ENCODE data around the gene ASB2.

- TF ChIP-seq CTCF (conservative IDR thresholded peaks at IDR 0.05; ENCODE audit: low read depth, low read length) (no peak), EZH2 (IDR thresholded peaks at IDR 0.05; ENCODE audit: borderline replicate concordance, low read depth, low read length, poor library complexity, severe bottlenecking) (no peak)
Measured at GRCh38 chr14:93949511-93950075, 26.8 kb downstream of the ASB2 start.

Data from A673 (cell line).